Gastroesophageal sphincter (tissue), 3 donors: ENCODE measurements around the gene HMG20B.

Source experiments
- POLR2AphosphoS5 ChIP-seq: sonication (generic); formaldehyde crosslinking; IDR thresholded peaks from one replicate; pipeline ENCODE4 v1.6.1; 2017; ENCODE audit warnings: antibody characterized with exemption
- TF ChIP-seq, protein P1 (sequence below), 4 experiments: fragments of 200-600 bp in 2 of 4; fragments of 450-650 bp in 2 of 4; sonication (generic) in 1 of 4; IDR thresholded peaks; one replicate each; pipeline ENCODE4 v1.5.1; 2017 to 2019; ENCODE audit warnings: antibody characterized with exemption in 4 of 4, mild to moderate bottlenecking in 2 of 4, moderate library complexity in 2 of 4

DNA sequence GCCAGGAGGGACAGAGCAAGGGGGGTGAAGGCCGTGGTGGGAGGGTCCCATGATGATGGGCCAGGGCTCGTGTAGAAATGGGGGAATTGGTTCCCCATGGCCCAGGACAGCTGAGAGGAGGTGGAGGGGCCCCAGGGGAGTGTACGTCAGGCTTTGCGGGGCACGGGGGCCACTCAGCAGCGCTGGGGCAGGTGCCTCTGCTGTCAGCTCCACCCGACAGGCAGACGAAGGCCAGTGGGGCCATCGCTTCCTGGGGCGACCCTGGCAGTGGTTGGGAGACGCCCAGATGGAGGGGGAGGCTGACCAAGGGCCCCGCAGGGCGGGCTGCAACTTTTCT, 35.7 kb upstream of the HMG20B start:
- TF ChIP-seq, protein P1, sequence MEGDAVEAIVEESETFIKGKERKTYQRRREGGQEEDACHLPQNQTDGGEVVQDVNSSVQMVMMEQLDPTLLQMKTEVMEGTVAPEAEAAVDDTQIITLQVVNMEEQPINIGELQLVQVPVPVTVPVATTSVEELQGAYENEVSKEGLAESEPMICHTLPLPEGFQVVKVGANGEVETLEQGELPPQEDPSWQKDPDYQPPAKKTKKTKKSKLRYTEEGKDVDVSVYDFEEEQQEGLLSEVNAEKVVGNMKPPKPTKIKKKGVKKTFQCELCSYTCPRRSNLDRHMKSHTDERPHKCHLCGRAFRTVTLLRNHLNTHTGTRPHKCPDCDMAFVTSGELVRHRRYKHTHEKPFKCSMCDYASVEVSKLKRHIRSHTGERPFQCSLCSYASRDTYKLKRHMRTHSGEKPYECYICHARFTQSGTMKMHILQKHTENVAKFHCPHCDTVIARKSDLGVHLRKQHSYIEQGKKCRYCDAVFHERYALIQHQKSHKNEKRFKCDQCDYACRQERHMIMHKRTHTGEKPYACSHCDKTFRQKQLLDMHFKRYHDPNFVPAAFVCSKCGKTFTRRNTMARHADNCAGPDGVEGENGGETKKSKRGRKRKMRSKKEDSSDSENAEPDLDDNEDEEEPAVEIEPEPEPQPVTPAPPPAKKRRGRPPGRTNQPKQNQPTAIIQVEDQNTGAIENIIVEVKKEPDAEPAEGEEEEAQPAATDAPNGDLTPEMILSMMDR (IDR thresholded peaks at IDR 0.05), result no peak
- TF ChIP-seq POLR2AphosphoS5, result no peak
